Mesenteric fat pad (tissue), 1 donor: Measurements from ENCODE around the gene SMIM22. TPM values are rescaled to one million over a fixed set of nuclear protein-coding genes. Genes with fewer than 3 reads are reported as not detected.
"Not testable (repeated sequence)": the region's sequence is repeated elsewhere in the genome, so short reads cannot be mapped to it uniquely, and the experiment has no call there.

Experiments used
- DNase-seq: peaks from one replicate; pipeline ENCODE4 v3.0.0-alpha.2; 2020; ENCODE audit warnings: low spot score
- total RNA-seq: library from RNA; stranded (reverse); fragmentation: NEBNext Ultra II Directional; extraction: Animal tissue kit (Norgen Biotek cat#: 25700); gene quantifications from one replicate; pipeline ENCODE4 v1.2.1, GENCODE V29; 2021
- donor health status: DM: yes; HTN: yes; CAD: no.

The SMIM22 gene
- total RNA-seq, 1 donor from 2014 or later: not detected

GRCh38 chr16:4768549-4769305, 26.4 kb upstream of the SMIM22 start:
- DNase-seq: peak; percentile 97

GRCh38 chr16:4769306-4769638, 25.9 kb upstream of the SMIM22 start:
- DNase-seq: no peak

- no peak for DNase-seq
These were observed 23.5 kb upstream of the SMIM22 start for GRCh38 chr16:4771646-4772045.

GRCh38 chr16:4772351-4772750, 22.8 kb upstream of the SMIM22 start:
- DNase-seq: no peak

GRCh38 chr16:4775005-4775404, 20.2 kb upstream of the SMIM22 start:
- no peak for DNase-seq

GRCh38 chr16:4776141-4776705, 18.9 kb upstream of the SMIM22 start:
- DNase-seq: no peak

GRCh38 chr16:4777339-4778049, 17.7 kb upstream of the SMIM22 start:
- DNase-seq: no peak

GRCh38 chr16:4778050-4778392, 17.1 kb upstream of the SMIM22 start:
- no peak for DNase-seq

- DNase-seq: no peak
These were observed 14.9 kb upstream of the SMIM22 start for GRCh38 chr16:4780235-4780634.

GRCh38 chr16:4783251-4783950, 11.8 kb upstream of the SMIM22 start:
- DNase-seq: no peak

GRCh38 chr16:4783951-4784336, 11.2 kb upstream of the SMIM22 start:
- no peak for DNase-seq

GRCh38 chr16:4784444-4784987, 10.7 kb upstream of the SMIM22 start:
- not testable (repeated sequence) for DNase-seq

- DNase-seq: no peak
These were observed 9.3 kb upstream of the SMIM22 start for GRCh38 chr16:4785758-4786433.

GRCh38 chr16:4787068-4787467, 8.1 kb upstream of the SMIM22 start:
- DNase-seq: no peak

- no peak for DNase-seq
These were observed 7.3 kb upstream of the SMIM22 start, which contains the start of gene SEPTIN12 for GRCh38 chr16:4787627-4788482. TSS of gene SEPTIN12 (minus strand) at chr16:4788345. CDS start at chr16:4787645, 700 bp downstream.

- DNase-seq: no peak
These were observed 6.7 kb upstream of the SMIM22 start for GRCh38 chr16:4788489-4788889.

- no peak for DNase-seq
These were observed 6.3 kb upstream of the SMIM22 start for GRCh38 chr16:4788910-4789309.

GRCh38 chr16:4790261-4790660, 4.9 kb upstream of the SMIM22 start:
- DNase-seq: no peak

GRCh38 chr16:4790871-4791270, 4.3 kb upstream of the SMIM22 start:
- no peak for DNase-seq

- DNase-seq: no peak
These were observed 2.1 kb upstream of the SMIM22 start for GRCh38 chr16:4792951-4793513.
